Adrenal gland (tissue), 12 donors: Measurements from ENCODE around the gene KCNH8. TPM values are rescaled to one million over a fixed set of nuclear protein-coding genes. Genes with fewer than 3 reads are reported as not detected.

Source experiments
- DNase-seq, 7 donors: peaks; one replicate each; pipeline ENCODE4 v3.0.0-alpha.2; 2019 to 2020
- H3K27ac ChIP-seq, 5 donors: fragments of 200-600 bp; sonication (generic) in 4 of 5; 1 replicate in 3 of 5; 2 replicates in 2 of 5; pipeline versions ENCODE4 v1.5.1 to v1.8.0; 2016 to 2020; ENCODE audit warnings: mild to moderate bottlenecking in 1 of 5
- H3K27me3 ChIP-seq: fragments of 200-600 bp; 2 replicates; pipeline ENCODE4 v1.8.0; 2021
- H3K36me3 ChIP-seq, 2 donors: fragments of 200-600 bp; replicated peaks in 1 of 2; 1 replicate in 1 of 2; 2 replicates in 1 of 2; pipeline versions ENCODE4 v1.5.1 to v1.8.0; 2018 to 2022
- H3K4me1 ChIP-seq, 2 donors: fragments of 200-600 bp; replicated peaks in 1 of 2; 1 replicate in 1 of 2; 2 replicates in 1 of 2; pipeline versions ENCODE4 v1.5.1 to v1.8.0; 2018 to 2021
- H3K4me3 ChIP-seq, 4 donors: fragments of 200-600 bp; sonication (generic) in 3 of 4; one replicate each; pipeline ENCODE4 v1.5.1; 2016 to 2018
- H3K9me3 ChIP-seq, 3 donors: fragments of 200-600 bp; sonication (generic) in 1 of 3; replicated peaks in 1 of 3; 1 replicate in 2 of 3; 2 replicates in 1 of 3; pipeline versions ENCODE4 v1.5.1 to v1.8.0; 2016 to 2021
- CTCF ChIP-seq, 6 experiments: fragments of 450-650 bp in 4 of 6; fragments of 200-600 bp in 2 of 6; sonication (generic) in 1 of 6; IDR thresholded peaks; 1 replicate in 5 of 6; 2 replicates in 1 of 6; pipeline versions ENCODE4 v1.5.1 to v1.8.0; 2016 to 2021; ENCODE audit warnings: antibody characterized with exemption in 6 of 6, mild to moderate bottlenecking in 2 of 6, moderate library complexity in 1 of 6
- POLR2A ChIP-seq, 2 donors: fragments of 450-650 bp; IDR thresholded peaks; one replicate each; pipeline ENCODE4 v1.6.1; 2017; ENCODE audit warnings: antibody characterized with exemption in 2 of 2, mild to moderate bottlenecking in 2 of 2, moderate library complexity in 1 of 2
- WGBS, 4 donors: extraction: QIAGEN DNeasy Blood & Tissue Kit in 2 of 4; methylation state at CpG; one replicate each; pipeline versions ENCODE4 v1.1.5 to v1.1.7; 2013 to 2017; 5-methylcytosine and 5-hydroxymethylcytosine counted together
- intact Hi-C, 2 donors: fragments of 100-400 bp; cut with DNase I; formaldehyde crosslinking; loops; one replicate each; pipeline versions ENCODE4 v1.14.1 to v1.15.0; 2022 to 2023
- polyA plus RNA-seq, 3 donors: library from polyadenylated mRNA; stranded (reverse); fragments of 200-250 nt in 2 of 3; fragments of 350-450 nt in 1 of 3; fragmentation: Illumina TruSeq in 1 of 3; extraction: RNeasy Lipid Tissue Mini Kit (QIAGEN cat#74804) in 1 of 3; gene quantifications; one replicate each; pipeline ENCODE4 v1.2.3, GENCODE V29; 2013 to 2014
- total RNA-seq, 9 donors: library from RNA; depleted of rRNA in 4 of 9; stranded (reverse); fragments of >200 nt in 4 of 9; fragments of 120-200 nt in 1 of 9; fragmentation: NEBNext Ultra II Directional in 1 of 9; extraction: Animal tissue kit (Norgen Biotek cat#: 25700) in 1 of 9; gene quantifications; one replicate each; pipeline versions ENCODE4 v1.1.0 to v1.2.4, GENCODE V29; 2013 to 2023
- donor health status: healthy with polysubstance abuse.
- donor health status: Bipolar disorder and iron deficiency.
- donor health status: DM: yes; HTN: yes; CAD: no.
- donor health status: DM: no; HTN: no; CAD: no.
- donor health status: DM: no; HTN: no; CAD: no.
- donor health status: DM: yes; HTN: yes; CAD: no.

The KCNH8 gene
- total and polyA plus RNA-seq, 12 donors: 0.27 to 7.6 (median 2.1) TPM

DNA sequence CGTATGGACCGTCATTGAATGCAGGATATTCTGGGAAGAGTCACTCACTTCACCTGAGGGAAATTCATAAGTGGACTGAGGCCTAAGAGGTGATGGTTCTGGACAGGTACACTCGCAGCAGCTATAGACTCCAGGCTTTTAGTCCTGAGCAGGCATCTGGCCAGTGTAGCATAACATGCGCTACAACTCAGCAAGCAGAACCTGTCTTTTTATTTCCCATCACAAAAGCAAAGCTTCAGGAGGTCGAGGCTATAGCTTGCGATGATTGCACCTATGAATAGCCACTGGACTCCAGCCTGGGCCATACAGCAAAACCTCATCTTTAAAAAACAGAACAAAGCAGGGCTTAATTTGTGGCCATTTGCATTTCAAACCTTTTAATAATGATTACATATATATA, 185.8 kb downstream of the KCNH8 start:
- Histone ChIP-seq H3K27me3 (no peaks in the 10 kb centered on the region), H3K4me3 (no peak overlapping the region), H3K36me3 (no peaks in the 10 kb centered on the region), H3K4me1 (no peaks in the 10 kb centered on the region), H3K9me3 (no peaks in the 10 kb centered on the region), H3K27ac (no peak overlapping the region)
- no peak for DNase-seq
- WGBS, 4 donors: 68 to 83% (median 71%) methylated on average over 5 to 6 of the region's 6 CpGs
- intact Hi-C loops: no loop called here
- no peak for TF ChIP-seq POLR2A (IDR thresholded peaks at IDR 0.05)
- no peak for TF ChIP-seq CTCF (IDR thresholded peaks at IDR 0.05)

- WGBS, 4 donors: 79 to 89% (median 86%) methylated on average over 1 of the region's 1 CpG
- intact Hi-C loops: no loop called here
- no peak overlapping the region for H3K27ac ChIP-seq
- no peak overlapping the region for H3K4me3 ChIP-seq
- no peaks in the 10 kb centered on the region for H3K36me3 ChIP-seq
- no peak for TF ChIP-seq CTCF (IDR thresholded peaks at IDR 0.05)
- TF ChIP-seq POLR2A (IDR thresholded peaks at IDR 0.05): no peak
- no peaks in the 10 kb centered on the region for H3K4me1 ChIP-seq
- no peak for DNase-seq
- H3K9me3 ChIP-seq: no peaks in the 10 kb centered on the region
- no peaks in the 10 kb centered on the region for H3K27me3 ChIP-seq
These were observed 190.5 kb downstream of the KCNH8 start for GRCh38 chr3:19338769-19339168.

DNA sequence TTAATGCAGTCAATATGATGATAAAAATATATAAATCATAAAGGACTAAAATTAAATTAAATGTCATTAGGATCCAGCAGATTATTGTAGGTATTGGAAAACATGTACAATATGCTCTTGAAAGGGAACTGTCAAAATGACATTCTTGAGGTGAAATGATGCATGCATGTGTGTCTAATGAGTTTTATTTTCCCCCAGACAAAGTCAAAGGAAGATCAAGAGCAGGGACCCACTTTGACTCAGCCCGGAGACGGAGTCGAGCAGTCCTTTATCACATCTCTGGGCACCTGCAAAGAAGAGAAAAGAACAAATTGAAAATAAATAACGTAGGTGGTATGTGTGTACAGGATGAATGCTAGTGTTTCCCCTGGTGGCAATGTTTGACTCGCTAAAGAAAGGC, 194.1 kb downstream of the KCNH8 start:
- no peak for TF ChIP-seq POLR2A (IDR thresholded peaks at IDR 0.05)
- TF ChIP-seq CTCF (IDR thresholded peaks at IDR 0.05): no peak
- no peaks in the 10 kb centered on the region for H3K4me1 ChIP-seq
- intact Hi-C loops: loop anchor here in 1 of 2 donors (10.0 kb wide), 2 partner anchors 192 to 522 kb away; no protein-coding TSS in a partner anchor
- H3K27me3 ChIP-seq: no peaks in the 10 kb centered on the region
- DNase-seq: no peak
- H3K4me3 ChIP-seq: no peak overlapping the region
- WGBS, 4 donors: 81 to 90% (median 81%) methylated on average over 5 of the region's 5 CpGs
- no peaks in the 10 kb centered on the region for H3K9me3 ChIP-seq
- H3K36me3 ChIP-seq: no peaks in the 10 kb centered on the region
- no peak overlapping the region for H3K27ac ChIP-seq

DNA sequence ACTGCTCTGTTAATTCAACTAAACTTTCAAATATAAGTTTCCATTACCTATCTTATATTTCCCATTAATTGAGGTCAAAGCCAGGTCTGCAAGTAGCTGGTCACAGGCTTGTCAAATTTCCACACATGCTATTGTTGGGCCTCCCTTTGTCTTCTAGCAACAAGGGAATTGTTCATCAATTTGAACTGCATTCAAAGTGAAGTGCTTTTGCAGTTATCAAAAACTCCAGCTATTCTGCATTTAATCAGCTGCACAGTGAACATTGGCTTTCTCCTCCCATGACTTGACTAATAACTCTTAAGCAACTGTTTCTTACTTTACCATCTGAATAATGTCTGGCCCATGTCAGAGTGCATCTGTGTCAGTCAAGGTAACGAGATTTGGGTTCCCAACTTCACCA, 198.4 kb downstream of the KCNH8 start:
- H3K27me3 ChIP-seq: no peaks in the 10 kb centered on the region
- intact Hi-C loops: loop anchor here in 1 of 2 donors (10.0 kb wide), 2 partner anchors 188 to 518 kb away; no protein-coding TSS in a partner anchor
- no peaks in the 10 kb centered on the region for H3K9me3 ChIP-seq
- H3K4me3 ChIP-seq: no peak overlapping the region
- no peak overlapping the region for H3K27ac ChIP-seq
- H3K36me3 ChIP-seq: no peaks in the 10 kb centered on the region
- WGBS, 4 donors: 51 to 56% (median 52%) methylated on average over 1 of the region's 1 CpG
- TF ChIP-seq POLR2A (IDR thresholded peaks at IDR 0.05) (no peak), CTCF (IDR thresholded peaks at IDR 0.05) (no peak)
- no peaks in the 10 kb centered on the region for H3K4me1 ChIP-seq
- DNase-seq: no peak
